Islet precursor cell (in vitro differentiated cells): ENCODE measurements around the gene TSKS.
A peak's percentile ranks its signal among the peaks of the same experiment; 100 is the strongest.

Source experiments
- DNase-seq: peaks from one replicate; pipeline ENCODE4 v3.0.0-alpha.2; 2018

The TSKS gene

GRCh38 chr19:49793561-49793840 lies 30.4 kb upstream of the TSKS start:
- peak; percentile 96 for DNase-seq

GRCh38 chr19:49792829-49793560 lies 29.9 kb upstream of the TSKS start:
- DNase-seq, result no peak

- DNase-seq, result no peak
Measured at GRCh38 chr19:49791776-49792445, 28.8 kb upstream of the TSKS start.

- DNase-seq, result no peak
Measured at GRCh38 chr19:49790866-49791265, 27.8 kb upstream of the TSKS start.

- no peak for DNase-seq
Measured at GRCh38 chr19:49788857-49789256, 25.8 kb upstream of the TSKS start.

- no peak for DNase-seq
Measured at GRCh38 chr19:49787746-49788145, 24.6 kb upstream of the TSKS start.

- peak; percentile 96 for DNase-seq
Measured at GRCh38 chr19:49786376-49786820, 23.3 kb upstream of the TSKS start.

- DNase-seq, result no peak
Measured at GRCh38 chr19:49782515-49782914, 19.4 kb upstream of the TSKS start.

- DNase-seq, result no peak
Measured at GRCh38 chr19:49781394-49781793, 18.3 kb upstream of the TSKS start.

- DNase-seq, result no peak
Measured at GRCh38 chr19:49780861-49781260, 17.8 kb upstream of the TSKS start.

- no peak for DNase-seq
Measured at GRCh38 chr19:49779731-49780555, 16.8 kb upstream of the TSKS start.

GRCh38 chr19:49776371-49776764 lies 13.3 kb upstream of the TSKS start:
- DNase-seq, result no peak

- DNase-seq, result no peak
Measured at GRCh38 chr19:49775742-49776370, 12.8 kb upstream of the TSKS start.

GRCh38 chr19:49774969-49775368 lies 11.9 kb upstream of the TSKS start:
- DNase-seq, result no peak

GRCh38 chr19:49773663-49774350 lies 10.7 kb upstream of the TSKS start:
- no peak for DNase-seq

- DNase-seq, result no peak
Measured at GRCh38 chr19:49772850-49773432, 9.8 kb upstream of the TSKS start.

- DNase-seq, result no peak
Measured at GRCh38 chr19:49771674-49772139, 8.6 kb upstream of the TSKS start.

- DNase-seq, result no peak
Measured at GRCh38 chr19:49770529-49770928, 7.4 kb upstream of the TSKS start.

- DNase-seq, result no peak
Measured at GRCh38 chr19:49767967-49768581, 5.0 kb upstream of the TSKS start.

- DNase-seq, result no peak
Measured at GRCh38 chr19:49767381-49767780, 4.3 kb upstream of the TSKS start.

GRCh38 chr19:49766930-49767299 lies 3.8 kb upstream of the TSKS start, which contains the start of gene AP2A1:
Gene AP2A1, plus strand, starts transcription at chr19:49767001. Its CDS starts 133 bp downstream, at chr19:49767134.
- no peak for DNase-seq
